HG03457 (cell line): ENCODE results near the gene PCBP4.

Experiments used
- ATAC-seq: cut with Tn5 transposase; IDR thresholded peaks from one replicate; pipeline ENCODE4 v1.9.1; 2021; ENCODE audit warnings: moderate number of reproducible peaks; ENCODE audit not compliant: unreplicated experiment

The PCBP4 gene

GRCh38 chr3:51958603-51959521, 8.4 kb downstream of the PCBP4 start:
- ATAC-seq: no peak

GRCh38 chr3:51957520-51958205, 9.6 kb downstream of the PCBP4 start:
- no peak for ATAC-seq

GRCh38 chr3:51955893-51956770, 11.1 kb downstream of the PCBP4 start:
- ATAC-seq: no peak

GRCh38 chr3:51955175-51955892, 11.9 kb downstream of the PCBP4 start, which contains the start of gene GPR62:
Gene GPR62, plus strand, starts transcription at chr3:51955381. Its CDS starts 272 bp downstream, at chr3:51955653.
- ATAC-seq: no peak

- ATAC-seq: no peak
These were observed 12.5 kb downstream of the PCBP4 start for GRCh38 chr3:51954713-51955112.

GRCh38 chr3:51954105-51954504, 13.1 kb downstream of the PCBP4 start:
- no peak for ATAC-seq

GRCh38 chr3:51953445-51953844, 13.8 kb downstream of the PCBP4 start:
- no peak for ATAC-seq

GRCh38 chr3:51950899-51951298, 16.4 kb downstream of the PCBP4 start:
- ATAC-seq: no peak

GRCh38 chr3:51949121-51949520, 18.1 kb downstream of the PCBP4 start:
- ATAC-seq: no peak

- no peak for ATAC-seq
These were observed 19.2 kb downstream of the PCBP4 start for GRCh38 chr3:51948016-51948580.

- ATAC-seq: no peak
These were observed 19.9 kb downstream of the PCBP4 start for GRCh38 chr3:51947215-51947900.

- ATAC-seq: no peak
These were observed 20.5 kb downstream of the PCBP4 start for GRCh38 chr3:51946796-51947195.

- ATAC-seq: no peak
These were observed 21.1 kb downstream of the PCBP4 start for GRCh38 chr3:51945926-51946705.

- ATAC-seq: no peak
These were observed 22.0 kb downstream of the PCBP4 start for GRCh38 chr3:51945031-51945840.

- no peak for ATAC-seq
These were observed 22.7 kb downstream of the PCBP4 start for GRCh38 chr3:51944451-51945021.

- ATAC-seq: no peak
These were observed 23.5 kb downstream of the PCBP4 start for GRCh38 chr3:51943451-51944391.
